Activated T-cell treated with anti-CD3 and anti-CD28 coated beads for 4 hours (primary cell): ENCODE measurements around the gene ENPP5.
A peak's percentile ranks its signal among the peaks of the same experiment; 100 is the strongest.
"Not testable (repeated sequence)": the region's sequence is repeated elsewhere in the genome, so short reads cannot be mapped to it uniquely, and the experiment has no call there.

Experiments used
- DNase-seq: peaks from one replicate; pipeline ENCODE4 v3.0.0-alpha.2; 2020

Gene ENPP5

DNA sequence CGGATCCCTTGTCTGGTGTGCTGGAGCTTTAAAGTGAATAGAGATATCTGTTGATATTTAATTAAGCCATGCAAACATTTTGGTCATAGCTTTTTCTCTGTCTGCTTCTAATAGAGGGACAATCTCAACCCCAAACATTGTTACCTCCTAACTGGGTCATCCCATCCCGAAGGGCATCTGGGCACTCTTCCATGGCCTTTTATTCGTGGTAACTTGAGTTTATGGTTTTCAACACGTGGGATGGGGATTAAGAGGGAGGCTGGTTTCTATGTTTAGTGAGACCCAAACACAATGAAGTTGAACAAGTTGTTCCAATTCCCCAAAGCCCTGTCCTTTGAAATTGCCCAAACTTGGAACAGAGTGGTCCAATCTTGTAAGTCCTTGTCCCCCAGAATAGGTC lies 1.4 kb upstream of the ENPP5 start:
- DNase-seq, result no peak

DNA sequence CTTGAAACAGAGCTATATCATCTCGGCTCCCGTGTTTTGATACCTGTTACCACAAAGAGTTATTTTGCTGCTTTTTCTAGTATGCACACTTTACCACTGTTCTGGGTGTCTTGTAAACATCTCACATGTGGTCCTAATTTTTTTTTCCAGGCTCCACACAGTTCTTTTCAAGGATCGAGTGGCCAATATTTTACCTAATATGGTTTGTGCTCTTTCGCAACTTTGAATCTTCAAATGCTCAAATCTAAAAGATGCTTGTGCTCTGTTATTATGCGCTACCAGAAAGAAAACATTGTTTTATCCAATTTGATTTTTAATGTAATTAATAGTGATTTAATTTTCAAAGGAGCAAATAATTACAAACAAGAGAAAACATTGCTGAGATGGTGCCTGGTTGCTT lies 10.7 kb downstream of the ENPP5 start:
- no peak for DNase-seq

DNA sequence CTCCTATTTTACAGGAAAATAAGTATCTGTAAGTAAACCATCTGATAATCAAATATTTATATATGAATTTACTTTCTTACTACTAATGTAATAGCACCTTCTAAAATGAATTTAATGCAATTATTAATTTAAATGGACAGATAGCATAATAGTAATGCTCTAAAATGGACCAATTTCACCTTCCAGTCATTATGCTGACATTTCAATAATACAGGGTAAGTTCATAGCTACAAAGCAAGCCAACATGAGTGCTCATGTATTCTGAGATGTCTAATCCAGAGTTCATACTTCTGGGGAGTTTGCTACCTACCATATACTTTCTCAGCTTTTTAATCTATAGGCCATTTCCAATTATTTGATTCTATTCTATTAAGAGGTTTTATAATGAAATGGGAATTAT lies 11.6 kb downstream of the ENPP5 start:
- no peak for DNase-seq

DNA sequence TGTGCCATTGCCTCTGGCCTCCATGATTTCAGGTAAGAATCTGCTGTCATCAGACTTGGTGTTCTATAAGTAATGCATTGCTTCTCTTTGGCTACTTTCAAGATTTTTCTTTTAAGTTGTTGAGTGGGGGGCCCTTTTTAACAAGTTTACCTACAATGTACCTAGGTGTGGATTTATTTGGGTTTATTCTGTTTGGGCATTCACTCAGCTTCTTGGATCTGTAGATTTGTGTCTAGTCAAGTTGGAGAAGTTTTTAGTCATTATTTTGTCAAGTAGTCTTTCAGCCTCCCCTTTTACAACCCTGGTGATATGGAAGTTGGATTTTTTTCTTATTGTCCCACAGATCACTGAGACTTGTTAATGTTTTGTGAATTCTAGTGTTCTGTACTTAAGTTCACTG lies 14.1 kb downstream of the ENPP5 start:
- no peak for DNase-seq

DNA sequence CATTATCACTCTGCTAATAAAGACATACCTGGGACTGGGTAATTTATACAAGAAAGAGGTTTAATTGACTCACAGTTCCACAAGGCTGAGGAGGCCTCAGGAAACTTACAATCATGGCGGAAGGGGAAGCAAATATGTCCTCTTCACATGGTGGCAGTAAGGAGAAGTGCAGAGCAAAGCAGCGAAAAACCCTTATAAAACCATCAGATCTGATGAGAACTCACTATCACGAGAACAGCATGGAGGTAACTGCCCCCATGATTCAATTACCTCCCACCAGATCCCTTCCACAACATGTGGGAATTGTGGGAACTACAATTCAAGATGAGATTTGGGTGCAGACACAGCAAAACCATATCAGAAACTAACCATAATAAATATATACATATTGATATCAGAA lies 21.7 kb downstream of the ENPP5 start:
- DNase-seq, result not testable (repeated sequence)

DNA sequence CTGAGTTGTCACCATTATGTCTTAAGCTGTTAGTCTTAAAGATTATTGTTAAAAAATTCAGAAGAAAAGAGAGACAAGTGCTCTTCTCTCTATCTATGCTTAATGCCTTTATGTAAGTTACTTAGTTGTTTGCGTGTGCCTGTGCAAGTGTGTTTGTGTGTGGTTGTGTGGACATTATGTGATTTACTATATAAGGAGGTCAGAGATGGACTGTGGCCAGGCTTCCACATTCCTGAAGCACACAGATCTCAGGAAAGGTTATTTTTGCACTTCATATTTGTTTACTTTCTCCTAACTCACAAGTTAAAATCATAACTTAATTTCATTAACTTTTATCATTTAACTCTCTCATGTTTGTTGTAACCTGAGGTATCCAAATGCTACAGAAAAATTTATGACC lies 26.5 kb downstream of the ENPP5 start:
- DNase-seq, result no peak

DNA sequence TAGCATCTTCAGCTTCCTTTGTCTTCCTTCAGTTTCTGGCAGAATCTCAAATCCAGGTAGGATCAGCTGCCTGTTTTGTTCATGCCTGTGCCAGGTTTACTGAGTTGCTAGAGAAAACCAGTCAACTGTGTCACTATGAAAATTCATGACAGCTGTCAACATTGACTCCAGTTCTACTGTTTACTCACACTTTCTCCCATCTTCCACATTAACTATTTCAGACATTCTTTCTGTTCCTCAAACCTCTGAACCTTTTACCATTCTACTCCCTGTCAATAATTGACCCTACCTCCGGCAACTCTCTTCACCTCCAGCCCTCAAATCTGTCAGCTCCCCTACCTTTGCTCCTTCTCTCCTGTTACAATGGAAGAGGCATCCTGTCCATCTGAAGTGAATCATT lies 32.5 kb downstream of the ENPP5 start:
- DNase-seq, result no peak

DNA sequence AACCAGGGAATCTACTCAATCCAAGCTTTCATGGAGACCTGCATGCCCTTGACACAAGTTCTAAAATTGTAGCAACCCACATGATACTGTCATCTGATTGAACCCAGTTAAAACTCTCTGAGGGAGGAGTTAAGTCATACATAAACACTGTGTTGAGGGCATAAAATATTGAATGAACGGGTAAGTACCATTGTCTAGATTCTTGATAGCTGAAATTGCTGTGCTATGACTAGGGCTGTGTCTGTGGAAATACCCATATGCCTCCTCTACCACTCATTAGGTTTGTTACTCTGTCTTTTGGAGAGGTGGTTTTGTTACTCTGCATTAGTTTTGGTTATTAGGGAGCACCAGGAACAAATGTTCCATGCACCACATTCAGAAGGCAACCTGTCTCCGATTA lies 33.4 kb downstream of the ENPP5 start:
- DNase-seq, result no peak

DNA sequence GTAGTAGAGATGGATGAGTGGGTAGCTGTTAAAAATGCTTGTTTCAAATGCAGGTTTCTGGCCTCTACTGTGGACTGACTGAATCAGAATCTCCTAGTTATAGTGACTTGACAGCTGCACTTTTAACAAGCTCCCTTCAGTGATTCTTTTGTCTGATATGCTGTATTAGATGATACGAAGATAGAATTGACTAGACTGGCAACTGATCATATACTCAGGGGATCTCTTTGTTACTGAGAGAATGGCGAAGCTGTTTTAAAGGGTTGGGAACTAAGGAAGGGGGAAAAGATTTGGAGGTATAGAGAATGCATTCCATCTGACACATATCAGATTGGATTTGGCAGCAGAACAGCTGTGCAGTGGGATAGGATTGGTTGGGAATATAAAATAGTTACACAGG lies 33.9 kb downstream of the ENPP5 start:
- DNase-seq, result no peak

DNA sequence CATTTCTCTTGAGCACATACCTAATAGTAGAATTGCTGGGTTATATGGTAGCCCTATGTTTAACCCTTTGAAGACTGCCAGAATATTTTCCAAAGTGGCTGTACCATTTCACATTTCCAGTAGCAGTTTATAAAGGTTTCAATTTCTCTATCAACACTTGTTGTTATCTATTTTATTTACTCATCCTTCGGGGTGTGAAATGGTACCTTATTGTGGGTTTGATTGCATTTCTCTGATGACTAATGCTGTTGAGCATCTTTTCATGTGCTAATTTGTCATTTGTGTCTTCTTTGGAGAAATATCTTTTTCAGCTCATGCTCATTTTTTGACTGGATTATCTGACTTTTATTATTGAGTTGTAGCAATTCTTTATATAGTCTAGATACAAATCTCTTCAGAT lies 35.6 kb downstream of the ENPP5 start:
- no peak for DNase-seq

DNA sequence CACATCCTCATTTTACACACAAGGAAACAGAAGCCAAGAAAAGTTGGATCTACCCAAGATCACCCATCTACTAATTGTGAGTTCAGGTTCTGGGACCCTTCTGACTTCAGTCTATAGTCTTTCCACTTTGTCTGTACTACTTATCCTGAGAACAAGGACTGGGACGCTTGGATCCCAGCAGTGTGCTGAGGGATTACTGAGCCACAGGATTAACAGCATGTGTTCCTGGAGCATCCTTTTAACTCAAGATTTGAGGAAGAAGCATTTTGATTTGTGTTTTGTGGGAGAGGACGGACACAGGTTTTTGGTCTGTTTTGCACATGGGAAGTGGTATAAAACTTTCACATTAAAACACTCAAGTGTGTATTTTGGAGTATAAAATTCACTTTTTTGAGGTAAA lies 36.6 kb downstream of the ENPP5 start:
- DNase-seq, result no peak

DNA sequence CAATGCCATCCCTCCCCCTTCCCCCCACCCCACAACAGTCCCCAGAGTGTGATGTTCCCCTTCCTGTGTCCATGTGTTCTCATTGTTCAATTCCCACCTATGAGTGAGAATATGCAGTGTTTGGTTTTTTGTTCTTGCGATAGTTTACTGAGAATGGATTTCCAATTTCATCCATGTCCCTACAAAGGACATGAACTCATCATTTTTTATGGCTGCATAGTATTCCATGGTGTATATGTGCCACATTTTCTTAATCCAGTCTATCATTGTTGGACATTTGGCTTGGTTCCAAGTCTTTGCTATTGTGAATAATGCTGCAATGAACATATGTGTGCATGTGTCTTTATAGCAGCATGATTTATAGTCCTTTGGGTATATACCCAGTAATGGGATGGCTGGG lies 39.5 kb downstream of the ENPP5 start:
- not testable (repeated sequence) for DNase-seq

DNA sequence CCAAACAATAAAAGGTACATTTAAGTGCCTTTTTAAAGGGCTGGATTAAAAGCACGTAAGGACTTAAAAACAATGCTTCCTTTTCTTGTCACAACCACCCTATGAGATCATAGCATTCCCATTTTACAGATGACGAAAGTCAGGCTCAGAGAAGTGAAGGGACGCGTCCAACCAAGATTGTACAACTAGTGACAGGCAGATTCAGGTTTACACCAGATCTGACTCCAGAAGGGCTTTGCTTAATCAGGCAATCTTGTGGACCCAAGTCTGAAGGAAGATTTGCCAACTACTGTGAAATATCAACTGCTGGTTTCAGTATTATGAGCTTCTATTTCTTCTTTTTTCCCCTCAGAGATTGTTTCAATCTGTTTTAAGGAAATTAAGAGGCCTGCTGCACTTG lies 40.1 kb downstream of the ENPP5 start:
- DNase-seq, result no peak

DNA sequence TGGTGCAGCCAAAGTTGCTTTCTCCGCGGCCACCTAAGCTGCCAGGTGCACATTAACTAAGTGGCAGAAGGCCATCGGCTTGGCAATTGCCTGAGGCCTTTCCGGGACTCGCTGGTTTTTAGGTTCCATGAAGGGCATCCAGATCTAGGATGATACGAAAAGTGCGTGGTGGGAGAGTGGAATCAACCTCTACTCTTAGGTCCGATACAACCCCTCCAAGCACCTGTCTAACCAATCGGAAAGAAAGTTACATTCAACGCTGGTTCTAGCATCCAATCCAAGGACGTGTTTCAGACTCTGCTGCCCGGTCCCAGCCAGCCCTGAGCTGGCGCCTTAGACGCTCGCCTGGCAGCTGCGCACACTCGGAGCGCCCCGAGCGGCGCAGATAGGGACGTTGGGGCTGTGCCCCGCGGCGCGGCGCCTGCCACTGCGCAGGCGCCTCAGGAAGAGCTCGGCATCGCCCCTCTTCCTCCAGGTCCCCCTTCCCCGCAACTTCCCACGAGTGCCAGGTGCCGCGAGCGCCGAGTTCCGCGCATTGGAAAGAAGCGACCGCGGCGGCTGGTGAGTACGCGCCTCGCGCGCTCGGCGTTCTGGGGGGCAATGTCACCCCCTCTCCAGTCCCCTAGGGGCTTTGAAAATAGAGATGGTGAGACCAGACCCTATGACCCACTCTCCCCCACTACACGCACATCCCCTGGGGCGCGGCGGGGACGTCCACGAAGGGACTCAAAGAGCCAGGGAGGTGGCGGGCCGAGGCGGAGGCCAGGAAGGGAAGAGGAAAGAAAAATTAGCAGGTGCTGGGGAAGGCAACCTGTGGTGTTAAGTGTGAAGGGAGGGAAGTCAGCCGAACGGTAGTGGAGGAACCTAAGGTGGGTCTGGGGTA lies 40.9 kb downstream of the ENPP5 start, which contains the start of gene ENPP4:
TSS of gene ENPP4 (plus strand) at position 361 of the 883 bp plus-strand sequence. CDS start 9,595 bp downstream, outside the sequence.
- peak; percentile 88 for DNase-seq

DNA sequence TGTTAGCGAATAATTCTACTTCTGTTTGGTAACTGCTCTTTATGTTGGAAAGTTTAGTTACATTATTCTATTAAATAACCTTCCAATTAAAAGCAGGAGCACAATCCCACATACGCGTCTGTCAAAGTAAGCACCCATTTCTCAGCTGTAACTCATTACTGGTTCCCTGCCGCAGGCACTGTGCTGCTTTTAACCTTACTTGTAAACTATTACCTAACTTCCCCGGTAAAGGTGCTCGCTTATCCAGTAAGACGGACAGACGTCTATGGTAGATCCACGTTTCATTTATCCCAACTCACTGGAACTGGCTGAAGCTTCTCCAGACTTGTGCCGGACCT lies 41.5 kb downstream of the ENPP5 start:
- no peak for DNase-seq

DNA sequence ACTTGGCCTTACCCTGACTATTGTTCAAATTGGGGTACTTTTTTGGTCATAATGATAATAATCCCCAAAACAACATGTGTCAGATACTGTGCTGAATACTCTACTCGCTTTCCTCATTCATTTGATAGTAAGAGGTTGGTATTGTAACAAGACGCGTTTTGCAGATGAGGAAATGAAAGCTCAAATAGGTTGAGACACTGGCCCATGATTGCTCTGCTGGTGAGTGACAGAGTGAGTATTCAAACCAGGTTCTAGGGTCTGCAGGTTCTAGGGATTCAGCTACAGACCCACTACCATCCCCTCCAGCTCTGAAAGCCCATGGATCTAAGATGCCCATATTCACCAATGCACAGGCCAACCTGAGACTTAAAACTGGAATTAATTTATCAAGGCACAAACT lies 42.3 kb downstream of the ENPP5 start:
- DNase-seq, result no peak

DNA sequence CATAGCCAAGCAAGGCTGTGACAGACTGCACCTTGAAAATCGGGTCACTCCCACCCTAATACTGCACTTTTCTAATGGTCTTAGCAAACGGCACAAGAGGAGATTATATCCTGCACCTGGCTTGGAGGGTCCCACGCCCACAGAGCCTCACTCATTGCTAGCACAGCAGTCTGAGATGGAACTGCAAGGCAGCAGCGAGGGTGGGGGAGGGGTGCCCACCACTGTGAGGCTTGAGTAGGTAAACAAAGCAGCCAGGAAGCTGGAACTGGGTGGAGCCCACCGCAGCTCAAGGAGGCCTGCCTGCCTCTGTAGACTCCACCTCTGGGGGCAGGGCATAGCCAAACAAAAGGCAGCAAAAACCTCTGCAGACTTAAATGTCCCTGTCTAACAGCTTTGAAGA lies 51.1 kb downstream of the ENPP5 start:
- not testable (repeated sequence) for DNase-seq

DNA sequence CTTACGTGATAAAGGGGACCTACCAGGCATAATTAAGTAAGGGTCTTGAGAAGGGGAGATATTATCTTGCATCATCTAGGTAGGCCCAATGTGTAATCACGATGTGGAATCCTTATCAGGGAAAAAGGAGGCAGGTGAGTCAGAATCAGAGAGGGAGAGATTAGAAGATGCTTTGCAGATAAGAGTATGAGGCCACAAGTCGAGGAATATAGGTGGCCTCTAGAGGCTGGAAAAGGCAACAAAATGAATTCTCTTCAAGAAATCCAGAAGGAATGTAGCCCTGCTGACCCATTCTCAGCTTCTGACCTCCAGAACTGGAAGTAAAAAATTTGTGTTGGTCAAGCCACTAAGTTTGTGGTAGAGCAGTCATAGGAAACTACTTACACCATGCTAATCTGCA lies 51.9 kb downstream of the ENPP5 start:
- no peak for DNase-seq

DNA sequence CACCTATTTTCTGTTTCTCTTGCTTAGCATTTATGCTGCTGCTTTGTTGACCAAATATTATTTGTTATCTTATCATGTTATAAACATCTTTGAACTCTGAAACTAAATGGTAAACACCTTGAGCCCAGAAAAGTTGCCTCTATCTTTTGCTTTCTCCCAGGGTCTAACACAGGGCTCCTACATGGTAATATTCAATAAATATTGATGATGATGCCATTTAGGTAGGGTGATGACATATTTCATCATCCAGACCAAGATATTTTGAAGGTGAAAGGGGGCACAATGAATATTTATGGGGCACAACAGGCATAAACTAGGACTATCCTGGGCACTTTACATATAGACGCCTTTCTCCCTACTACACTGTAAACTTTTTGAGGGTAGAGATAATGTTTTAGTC lies 52.6 kb downstream of the ENPP5 start:
- no peak for DNase-seq

DNA sequence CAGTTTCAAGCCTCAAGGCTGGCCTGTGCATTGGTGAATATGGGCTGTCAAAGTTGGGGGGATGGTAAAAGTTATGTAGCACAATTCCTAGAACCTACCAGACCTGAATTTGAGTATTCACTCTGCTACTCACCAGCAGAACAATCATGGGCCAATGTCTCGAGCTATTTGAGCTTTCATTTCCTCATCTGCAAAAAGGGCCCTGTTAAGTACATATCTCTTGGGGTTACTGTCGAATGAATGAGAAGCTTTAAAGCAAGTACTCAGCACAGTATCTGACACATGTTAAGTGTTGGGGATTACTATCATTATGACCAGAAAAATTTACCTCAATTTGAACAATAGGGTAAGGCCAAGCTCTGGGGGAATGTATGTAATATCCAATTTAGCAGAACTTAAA lies 54.5 kb downstream of the ENPP5 start:
- DNase-seq, result no peak

DNA sequence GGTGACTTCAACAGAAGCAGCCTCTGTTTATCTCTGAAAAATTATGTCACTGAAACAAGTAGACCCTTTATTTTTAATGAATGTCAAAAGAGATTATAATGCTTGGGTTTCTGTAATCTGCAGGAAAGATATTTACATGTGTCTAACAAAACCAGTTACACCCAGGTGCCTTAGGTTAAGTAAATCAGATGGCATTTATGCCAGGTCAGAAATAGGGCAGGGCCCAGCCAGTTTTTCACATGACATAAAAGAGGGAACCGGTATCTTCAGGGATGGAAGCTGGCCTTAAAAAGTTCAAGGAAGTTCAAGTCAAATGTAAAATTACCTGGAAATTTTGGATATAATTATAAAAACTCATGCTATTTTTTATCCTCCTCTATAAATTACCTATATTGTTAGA lies 55.1 kb downstream of the ENPP5 start:
- no peak for DNase-seq

DNA sequence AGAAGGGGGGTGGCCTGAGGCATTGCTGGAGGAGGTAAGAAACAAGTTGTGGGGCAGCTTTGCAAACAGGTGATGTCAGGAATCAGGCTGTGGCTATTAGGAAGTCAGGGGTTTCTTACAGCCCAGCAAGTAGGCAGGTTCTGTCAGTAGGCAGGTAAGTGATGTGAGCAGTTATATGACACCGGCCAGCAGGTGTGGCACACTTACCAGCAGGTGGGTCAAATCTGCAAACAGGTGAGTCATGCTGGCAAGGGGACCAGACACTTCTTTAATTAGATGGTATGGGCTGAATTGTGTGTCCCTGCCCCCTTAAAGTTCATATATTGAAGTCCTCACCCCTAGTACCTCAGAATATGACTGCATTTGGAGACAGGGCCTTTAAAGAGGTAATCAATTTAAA lies 57.4 kb downstream of the ENPP5 start:
- no peak for DNase-seq
